GM04504 (cell line): ENCODE data around the gene SGCA.

Experiments
- DNase-seq: peaks from one replicate; pipeline ENCODE4 v3.0.0-alpha.2; 2012; ENCODE audit warnings: low read depth

The SGCA gene

DNA sequence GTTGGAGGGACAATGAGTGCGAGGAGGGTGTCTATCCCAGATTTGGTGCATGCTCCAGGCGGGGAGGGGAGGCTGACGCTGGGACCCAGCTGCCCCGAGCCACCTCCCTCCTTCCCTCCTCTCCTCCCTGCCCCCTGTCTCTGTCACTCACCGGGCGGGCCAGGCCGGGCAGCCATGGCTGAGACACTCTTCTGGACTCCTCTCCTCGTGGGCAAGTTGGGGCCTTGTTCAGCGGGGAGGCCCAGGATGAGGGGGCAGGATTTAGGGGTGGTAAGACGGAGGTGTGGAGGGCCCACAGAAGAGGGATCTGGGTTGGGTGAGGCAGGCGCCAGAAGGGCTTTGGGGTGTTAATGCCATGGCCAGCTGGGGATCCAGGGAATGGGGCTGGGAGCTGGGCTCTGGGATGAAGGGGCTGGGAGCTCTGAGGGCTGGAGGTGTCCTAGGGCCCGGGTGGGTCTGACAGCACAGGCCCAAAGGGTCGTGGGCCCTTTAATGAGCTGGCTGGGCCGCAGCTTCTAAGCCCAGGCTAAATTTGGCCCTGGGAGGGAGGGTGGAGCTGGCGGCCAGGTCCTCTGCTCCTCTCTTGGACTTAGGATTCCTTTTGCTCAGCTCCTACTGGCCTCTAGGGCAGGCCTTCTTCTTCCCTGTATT lies at the start of gene SGCA:
TSS of gene SGCA (plus strand) at position 139 of the 651 bp plus-strand sequence. CDS start at position 175, 36 bp downstream.
- DNase-seq = no peak

DNA sequence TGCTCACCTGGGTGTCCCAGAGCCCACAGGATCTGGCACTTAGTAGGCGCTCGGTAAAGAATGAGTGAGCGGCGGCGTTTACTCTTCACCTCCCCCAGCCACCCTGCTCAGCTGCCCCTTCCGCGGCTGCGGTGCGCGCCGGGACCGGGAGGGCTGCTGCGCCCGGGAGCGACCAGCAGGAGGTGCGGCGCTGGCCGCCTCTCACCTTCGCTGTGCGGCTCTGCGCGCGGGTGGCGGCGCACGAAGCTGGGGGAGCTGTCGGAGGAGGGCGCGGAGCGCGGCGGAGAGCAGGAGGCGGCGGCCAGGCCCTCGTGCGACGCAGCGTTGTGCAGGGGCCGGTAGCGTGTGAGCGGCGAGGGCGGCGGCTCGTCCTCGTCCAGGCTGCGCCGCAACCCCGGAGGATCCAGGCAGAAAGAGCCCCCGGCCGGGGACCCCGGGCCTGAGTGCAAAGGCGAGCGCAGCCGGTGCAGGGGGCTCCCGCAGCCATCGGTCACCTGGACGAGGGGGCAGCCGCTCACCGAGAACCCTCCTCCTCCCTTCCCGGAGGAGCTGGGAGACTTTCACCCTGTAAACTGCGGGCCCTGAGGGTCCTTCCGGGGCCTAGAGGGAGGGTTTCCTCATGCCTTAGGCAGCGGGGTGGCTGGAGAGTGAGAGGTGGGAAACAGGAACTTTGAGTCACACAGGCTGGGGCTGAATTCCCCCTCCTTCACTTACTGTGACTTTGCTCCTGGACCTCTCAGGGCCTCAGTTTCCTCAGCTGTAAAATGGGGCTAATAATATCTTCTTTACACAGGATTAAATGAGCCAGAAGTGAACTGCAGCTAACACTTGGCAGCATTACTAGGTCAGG lies 48.4 kb upstream of the SGCA start:
- DNase-seq = no peak

DNA sequence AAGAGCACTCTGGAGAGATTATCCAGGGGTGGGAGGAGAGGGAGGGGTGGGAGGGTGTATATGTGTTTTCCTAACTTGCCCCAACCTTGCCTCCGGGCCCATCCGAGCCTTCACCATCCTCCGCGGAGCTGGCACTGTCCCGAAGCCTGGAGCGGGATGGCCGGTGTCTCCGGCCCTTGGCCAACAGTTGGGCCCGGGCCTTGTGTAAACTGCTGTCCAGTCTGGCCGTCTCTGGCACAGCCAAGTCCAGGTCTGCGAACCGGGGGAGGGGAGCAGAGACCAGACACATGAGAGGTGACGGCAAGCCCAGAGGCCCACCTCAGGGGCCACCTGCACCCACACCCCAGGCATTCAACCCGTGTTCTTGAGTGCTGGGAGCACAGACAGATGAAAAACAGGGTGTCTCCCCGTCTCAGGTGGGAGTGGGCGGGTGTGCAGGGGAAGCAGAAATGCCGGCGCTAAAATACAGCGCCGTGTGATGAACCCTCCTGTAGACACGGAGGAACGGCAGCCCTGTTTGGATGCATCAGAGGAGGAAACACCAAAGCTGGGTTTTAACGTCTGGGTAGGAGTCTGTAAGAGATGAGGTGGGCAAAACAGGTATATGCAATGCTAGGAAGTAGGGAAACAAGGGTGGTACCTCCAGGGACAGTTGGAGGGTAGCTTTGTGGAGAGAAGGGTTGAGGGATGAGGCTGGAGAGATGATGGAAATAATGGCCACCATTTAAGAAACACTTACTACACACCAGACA lies 47.6 kb upstream of the SGCA start:
- no peak for DNase-seq

DNA sequence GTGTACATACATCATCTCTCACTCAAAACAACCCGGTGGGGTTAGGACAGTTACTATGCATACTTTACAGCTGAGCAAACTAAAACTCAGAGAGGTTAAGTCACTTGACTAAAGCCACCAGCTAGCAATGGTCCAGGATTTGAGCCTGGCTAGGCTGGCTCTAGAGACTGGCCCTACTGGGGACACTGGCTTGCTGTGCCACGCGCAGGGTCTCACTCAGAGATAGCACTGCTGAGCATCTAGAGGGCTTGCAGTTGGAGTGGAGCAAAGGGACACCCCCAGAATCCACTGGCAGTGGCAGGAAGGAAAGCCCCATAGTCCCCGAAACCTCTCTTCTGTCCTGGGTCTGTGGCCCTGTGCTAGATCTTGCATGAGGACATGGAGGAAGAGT lies 47.0 kb upstream of the SGCA start:
- no peak for DNase-seq

DNA sequence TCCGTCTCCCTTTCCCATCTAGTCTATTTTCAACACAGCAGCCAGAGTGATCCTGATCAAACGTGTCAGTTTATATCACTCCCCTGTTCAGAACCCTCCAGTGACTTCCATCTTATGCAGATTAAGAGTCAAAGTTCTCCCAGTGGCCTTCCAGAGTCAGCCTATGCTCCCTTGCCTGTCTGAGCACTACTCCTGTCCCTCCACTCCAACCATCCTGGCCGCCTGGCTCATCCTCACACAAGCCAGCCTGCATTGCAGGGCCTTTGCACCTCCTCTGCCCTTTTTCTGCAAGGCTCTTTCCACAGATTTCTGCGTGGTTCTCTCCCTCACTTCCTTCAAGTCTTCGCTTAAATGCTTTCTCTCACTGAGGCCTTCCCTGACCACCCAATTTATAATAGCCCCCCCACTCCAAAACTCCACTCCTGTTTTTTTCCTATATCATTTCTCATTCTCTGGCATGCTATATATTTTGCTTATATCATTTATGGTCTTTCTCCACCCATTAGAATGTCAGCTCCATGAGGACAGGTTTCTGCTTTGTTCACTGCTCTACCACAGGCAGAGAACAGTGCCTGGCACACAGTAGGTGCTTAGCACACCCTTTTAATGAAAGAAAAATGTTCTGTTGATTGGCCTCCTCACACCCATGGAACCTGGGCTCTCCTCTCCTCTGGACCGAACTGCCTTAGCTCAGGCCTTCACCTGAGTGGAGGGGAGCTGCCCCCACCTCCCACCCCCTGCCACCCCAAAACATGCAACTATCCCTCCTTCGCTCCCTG lies 45.1 kb upstream of the SGCA start:
- DNase-seq = no peak

DNA sequence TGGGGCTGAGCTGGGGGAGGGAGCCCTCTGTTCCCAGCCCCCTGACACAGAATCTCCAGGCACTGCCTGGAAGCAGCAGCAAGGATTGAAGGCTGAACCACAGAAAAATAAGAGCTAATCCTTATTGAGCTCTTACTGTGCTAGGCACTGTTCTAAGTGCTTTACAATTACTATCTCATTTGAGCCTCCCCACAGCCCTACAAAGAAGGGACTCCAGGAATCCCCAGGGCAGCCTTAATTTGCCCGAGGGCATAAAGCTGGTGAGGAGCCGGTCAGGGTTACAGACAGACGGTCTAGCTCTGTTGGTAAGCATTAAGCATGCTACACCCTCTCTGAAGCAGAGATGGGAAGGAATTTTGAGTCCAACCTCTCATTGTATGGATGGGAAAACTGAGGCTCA lies 42.9 kb upstream of the SGCA start:
- no peak for DNase-seq

DNA sequence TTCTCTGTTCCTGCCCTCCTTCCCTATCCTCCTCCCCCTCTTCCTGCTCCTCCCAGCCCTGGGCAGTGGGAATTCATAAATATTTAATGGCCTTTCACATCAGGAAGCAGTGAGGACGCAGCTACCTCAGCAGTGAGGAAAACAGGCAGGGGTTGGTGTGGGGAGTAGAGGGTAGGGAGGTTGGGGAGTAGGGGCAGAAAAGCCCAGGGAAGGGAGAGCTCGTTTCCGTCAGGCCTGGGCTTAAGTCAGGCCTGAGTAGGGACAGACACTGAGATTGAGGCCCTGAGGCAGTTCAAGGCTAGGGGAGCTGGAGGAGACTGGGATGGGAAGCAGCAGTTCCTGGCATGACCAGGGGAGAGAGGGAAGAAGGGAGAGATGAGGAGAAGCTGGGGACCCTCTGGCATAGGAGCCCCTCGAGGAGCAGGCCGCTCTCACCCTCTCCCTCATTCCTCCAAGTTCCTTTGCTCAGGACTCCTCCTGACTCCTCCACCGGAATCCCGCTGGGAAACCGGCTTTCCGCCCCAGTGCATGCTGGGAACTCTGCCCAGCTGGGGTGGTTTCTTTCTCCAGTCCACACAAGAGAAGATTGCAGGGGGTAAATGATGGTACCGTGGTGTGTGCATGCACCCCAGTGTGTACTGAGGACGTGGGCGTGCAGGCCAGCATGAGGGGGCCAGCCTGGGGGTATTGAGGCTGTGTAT lies 42.0 kb upstream of the SGCA start:
- DNase-seq = no peak

DNA sequence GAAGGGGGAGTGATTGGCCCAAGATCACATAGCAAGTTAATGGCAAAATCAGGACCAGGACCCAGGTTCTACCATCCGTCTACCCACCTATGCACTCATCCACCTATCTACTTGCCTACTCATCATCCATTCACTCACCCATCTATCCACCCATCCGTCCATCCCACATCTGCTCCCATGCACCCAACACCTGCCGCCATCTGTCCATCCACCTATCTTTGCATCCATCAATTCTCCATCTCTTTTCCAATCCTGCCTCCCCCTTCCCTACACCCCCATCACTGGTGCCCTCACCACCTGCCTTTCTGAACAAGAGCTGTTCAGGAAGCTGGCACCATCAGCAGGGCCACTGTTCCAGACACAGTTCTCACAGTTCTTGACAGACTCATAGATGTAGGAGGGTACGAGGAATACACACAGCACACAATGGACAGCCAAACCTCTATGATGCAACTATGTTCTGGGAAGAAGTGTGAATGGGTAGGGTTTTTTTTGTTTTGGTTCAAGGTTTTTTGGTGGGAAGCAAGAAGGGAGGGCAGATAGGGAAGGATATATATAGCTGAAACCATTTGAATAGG lies 40.3 kb upstream of the SGCA start:
- DNase-seq = no peak

DNA sequence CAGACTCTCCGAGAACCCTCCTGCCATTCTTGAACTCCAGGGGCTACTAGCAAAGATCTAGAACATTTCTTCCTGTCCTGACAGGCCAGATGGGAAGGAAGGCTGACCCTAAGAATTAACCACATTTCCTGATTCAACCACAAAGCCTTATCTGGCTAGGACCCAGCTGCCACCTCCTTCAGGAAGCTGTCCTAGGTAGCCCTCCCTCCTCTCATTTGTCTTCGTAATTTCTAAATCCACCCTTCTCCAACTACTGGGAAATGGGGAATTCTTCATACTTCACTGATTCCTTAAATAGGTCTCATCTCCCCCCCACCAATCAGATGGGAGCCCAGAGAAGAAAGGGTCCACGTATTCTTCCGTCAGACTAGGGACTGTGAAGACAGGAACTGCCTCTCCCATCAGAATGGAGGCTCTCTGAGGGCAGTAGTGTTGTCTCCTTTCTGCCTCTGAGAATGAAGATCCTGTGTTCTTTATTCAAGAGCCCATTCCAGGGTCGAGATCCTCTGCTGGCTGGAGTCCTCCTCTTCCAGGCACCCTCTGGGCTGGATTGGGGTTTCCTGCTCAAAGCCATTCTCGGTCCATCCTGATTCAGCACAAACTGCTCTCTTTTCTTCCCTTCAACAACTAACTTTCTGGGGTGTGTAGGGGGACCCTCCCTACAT lies 38.0 kb upstream of the SGCA start:
- no peak for DNase-seq

DNA sequence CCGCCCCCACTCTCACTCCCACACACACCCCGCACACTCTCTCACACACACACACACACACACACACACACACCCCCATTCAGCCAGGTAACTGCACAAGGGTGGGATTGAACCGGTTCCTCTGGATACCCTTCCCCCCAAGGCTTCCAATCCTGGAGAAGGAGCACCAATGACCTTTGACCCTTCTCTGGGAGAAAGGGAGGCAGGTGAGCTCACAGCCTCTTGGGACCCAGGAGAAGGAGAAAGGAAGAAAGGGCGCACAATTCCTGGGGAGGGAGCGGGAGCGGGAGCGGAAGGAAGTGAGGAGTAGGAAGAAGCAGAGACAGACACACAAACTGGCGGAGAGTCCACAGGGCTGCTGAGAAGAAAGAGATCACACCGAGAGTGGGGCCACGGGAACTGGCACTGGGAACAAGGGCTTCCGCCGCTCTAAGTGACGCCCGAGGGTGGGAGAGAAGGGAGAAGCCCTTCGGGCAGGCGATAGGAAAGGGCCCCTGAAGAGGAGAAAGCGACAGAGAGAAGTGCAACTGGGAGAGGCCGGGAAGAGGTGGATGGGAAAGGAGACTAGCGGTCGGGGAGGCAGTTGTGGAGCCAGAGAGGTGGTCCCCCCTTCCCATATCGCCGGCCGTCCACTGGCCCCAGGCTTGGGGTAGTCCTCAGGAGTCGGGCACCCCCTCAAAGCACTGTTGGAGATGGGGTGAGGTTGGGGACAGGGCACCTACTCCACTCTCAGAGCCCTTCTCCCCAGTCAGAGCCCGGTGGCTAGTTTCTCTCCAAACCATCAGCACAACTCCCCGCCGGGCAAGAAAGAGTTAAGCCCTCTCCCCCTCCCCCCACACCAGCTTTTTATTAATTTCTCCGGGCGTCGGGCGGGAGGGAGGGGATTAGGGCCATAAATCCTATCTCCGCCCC lies 37.1 kb upstream of the SGCA start:
- no peak for DNase-seq

DNA sequence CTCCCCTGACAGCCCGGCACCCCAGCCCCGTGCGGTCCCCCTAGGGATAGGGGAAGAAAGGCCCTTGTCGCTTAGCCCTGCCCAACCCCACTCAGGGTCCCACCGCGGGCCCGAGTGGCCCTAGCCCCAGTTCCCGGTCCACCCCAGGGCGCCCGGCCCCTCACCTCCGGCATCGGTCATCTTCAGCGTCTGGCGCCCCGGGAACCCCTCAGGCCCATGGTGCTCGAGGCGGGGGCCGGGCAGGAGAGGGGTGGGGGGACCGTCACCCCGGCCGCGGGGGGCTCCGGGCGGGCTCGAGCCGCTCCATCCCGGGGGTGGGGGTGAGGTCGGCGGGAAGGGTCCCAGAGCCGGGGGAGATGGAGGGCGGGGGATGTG lies 36.5 kb upstream of the SGCA start:
- DNase-seq = no peak

DNA sequence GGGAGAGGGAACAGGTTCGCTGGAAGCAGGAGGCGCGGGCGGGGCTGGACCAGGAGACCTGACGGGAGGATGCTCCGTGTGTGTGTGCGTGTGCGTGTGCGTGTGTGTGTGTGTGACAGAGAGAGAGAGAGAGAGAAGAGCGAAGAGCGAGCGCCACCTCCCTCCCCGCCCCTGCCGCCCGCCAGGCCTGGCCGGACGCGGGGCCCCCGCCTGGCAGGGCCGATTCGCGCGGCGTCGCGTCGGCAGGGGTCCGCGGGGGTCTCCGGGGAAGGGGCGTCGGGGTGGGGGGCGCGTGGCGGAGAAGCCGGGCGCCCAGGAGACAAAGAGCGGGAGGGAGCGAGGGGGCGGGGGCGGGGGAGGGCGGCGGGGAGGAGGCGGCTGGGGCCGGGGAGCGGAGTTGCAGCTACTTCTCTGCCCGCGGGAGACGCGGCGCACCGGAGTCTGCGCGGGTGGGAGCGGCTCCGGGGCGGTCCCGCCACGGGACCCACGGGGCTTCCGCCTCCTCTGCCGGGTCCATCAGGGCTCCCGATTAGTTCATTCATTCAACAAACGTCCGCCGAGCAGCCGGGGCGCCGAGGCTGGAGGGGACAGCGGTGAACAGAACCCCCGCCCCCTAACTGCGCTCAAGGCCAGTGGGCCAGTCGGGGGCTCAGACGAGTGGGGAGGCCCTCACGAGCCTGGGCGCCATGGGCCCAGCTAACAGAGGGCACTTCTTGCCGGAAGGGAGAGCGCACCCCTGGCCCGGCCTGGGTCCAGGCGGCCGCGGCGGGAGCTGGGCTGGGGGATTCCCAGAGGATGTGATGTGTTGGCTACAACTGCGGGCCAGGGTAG lies 35.9 kb upstream of the SGCA start, which contains the start of gene SAMD14:
TSS of gene SAMD14 (minus strand) at position 433 of the 831 bp plus-strand sequence. CDS start 5,201 bp downstream, outside the sequence.
- no peak for DNase-seq

DNA sequence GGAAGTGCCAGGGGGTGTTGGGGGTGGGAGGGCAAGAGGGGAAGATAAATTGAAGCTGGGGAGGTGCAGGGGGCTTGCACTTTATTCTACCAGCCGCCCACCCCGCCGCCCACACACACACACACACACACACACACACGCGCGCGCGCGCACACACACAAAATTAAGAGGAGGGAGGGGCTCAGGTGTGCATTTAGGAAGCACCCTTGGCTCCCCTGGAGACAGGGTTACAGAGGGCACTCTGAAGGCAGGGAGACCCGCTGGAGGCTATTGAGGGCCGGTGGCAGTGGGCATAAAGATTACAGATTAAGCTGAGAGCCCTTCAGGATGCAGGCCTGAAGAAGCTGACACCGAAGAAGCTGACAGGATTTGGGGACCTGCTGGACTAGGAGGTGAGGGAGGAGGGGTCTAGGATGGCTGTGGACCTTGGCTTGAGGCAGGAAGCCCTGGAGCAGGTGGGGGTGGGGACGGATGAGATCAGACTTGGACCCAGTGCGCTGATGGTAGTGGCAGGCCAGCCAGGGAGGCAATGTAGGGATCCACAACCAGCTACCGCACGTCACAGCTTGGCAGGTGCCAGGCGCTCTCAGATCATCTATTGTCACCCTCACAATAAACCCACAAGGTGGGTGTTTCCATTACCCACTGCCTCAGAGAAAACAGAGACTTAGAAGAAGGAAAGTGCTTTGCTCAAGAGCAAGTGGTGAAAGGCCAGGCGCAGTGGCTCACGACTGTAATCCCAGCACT lies 35.1 kb upstream of the SGCA start:
- no peak for DNase-seq

DNA sequence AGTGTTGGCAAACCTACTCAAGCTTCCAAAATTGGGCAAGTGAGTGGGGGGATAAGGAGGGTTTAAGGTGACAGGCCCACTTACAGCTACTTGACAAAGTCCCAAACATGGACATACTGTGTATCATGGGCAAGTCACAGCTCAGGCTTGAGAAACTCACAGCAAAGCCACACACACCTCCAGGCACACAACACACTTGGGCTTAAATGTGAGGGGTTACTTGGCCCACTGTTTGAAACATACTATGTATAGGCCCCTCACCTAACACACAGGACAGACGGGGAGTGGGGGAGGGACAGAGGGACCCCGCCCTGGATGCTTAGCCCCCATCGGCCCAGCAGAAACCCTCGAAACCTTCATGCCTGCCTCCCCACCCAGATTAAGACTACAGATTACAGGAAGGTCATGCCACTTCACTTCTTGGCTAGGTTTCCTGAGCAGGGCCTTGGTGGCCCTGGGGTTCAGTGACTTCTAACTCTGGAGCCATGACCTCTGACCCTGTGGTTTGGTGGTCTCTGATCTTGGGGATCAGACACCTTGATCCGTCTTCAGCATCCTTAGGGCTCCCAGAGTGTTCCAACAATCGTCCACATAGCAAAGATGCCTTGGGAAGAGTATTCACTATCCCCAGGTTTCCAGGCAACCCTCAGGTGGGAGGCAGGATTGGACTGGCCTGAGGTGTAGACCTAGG lies 33.6 kb upstream of the SGCA start:
- no peak for DNase-seq

DNA sequence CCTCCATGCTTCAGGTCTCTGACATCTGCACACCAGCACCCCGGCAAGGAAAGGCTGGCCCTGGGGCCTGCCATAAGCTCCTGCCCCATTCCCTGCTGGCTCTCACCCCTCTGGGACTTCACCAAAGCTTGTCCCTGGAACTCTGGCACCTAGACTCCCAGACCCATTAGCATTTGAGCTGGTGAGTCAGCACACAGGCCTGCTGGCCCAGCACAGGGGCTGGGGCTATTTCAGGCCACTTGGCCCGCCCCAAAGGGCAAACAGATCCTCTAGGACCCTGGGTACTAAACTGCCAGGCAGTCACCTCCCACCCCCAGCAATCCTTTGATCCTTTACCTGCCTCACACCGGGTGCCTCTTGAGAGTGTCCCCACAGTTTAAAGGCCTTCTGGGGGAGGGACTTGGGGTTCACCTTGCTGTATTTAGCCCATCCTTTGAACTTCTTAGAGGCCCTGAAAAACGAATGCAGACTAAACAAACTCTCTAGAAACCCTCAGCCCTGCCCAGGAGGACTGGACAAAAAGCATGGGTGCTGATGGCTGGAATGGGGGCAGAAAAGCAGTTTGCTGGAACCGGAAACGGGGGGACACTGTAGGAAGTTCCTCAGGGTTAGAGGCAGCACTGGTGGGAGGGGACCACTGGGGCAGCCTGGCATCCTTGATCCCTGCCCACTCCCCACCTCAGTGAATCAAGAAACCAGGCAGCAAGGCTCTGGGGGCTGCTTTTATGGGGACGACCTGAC lies 32.6 kb upstream of the SGCA start:
- no peak for DNase-seq

DNA sequence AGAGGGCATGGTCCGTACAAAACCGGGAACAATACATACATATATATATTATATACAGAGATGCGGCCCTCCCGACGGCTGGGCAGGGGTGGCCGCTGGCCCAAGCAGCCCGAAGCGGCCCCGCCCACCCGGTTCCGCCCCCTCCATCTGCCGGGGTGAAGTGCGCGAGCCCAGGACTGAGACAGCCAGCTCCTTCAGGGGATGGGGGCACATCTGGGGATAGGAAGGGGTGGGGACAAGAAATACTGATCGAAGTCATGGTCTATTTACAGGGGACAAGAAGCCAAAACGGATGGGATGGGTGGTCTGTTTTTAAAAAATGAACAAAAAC lies 32.1 kb upstream of the SGCA start:
- no peak for DNase-seq
